HG02970 (cell line): ENCODE data around the gene NCS1.

Source experiments
- ATAC-seq: cut with Tn5 transposase; IDR thresholded peaks from one replicate; pipeline ENCODE4 v1.9.1; 2021; ENCODE audit warnings: mild to moderate bottlenecking, moderate library complexity, moderate number of reproducible peaks; ENCODE audit not compliant: unreplicated experiment, low FRiP score

The NCS1 gene

GRCh38 chr9:130145658-130146057, 26.5 kb upstream of the NCS1 start:
- no peak for ATAC-seq

- ATAC-seq: no peak
Measured at GRCh38 chr9:130147198-130147597, 25.0 kb upstream of the NCS1 start.

- no peak for ATAC-seq
Measured at GRCh38 chr9:130147910-130148309, 24.3 kb upstream of the NCS1 start.

- no peak for ATAC-seq
Measured at GRCh38 chr9:130149031-130149430, 23.2 kb upstream of the NCS1 start.

- no peak for ATAC-seq
Measured at GRCh38 chr9:130149654-130150286, 22.4 kb upstream of the NCS1 start.

- ATAC-seq: no peak
Measured at GRCh38 chr9:130150779-130151382, 21.3 kb upstream of the NCS1 start.

GRCh38 chr9:130154816-130155215, 17.4 kb upstream of the NCS1 start:
- ATAC-seq: no peak

- ATAC-seq: no peak
Measured at GRCh38 chr9:130155647-130156046, 16.6 kb upstream of the NCS1 start.

- ATAC-seq: no peak
Measured at GRCh38 chr9:130156672-130157071, 15.5 kb upstream of the NCS1 start.

- ATAC-seq: no peak
Measured at GRCh38 chr9:130157079-130157478, 15.1 kb upstream of the NCS1 start.

- no peak for ATAC-seq
Measured at GRCh38 chr9:130158001-130158400, 14.2 kb upstream of the NCS1 start.

- ATAC-seq: no peak
Measured at GRCh38 chr9:130159057-130159456, 13.1 kb upstream of the NCS1 start.

- ATAC-seq: no peak
Measured at GRCh38 chr9:130159915-130160670, 12.1 kb upstream of the NCS1 start.

- no peak for ATAC-seq
Measured at GRCh38 chr9:130160862-130161470, 11.2 kb upstream of the NCS1 start.

- no peak for ATAC-seq
Measured at GRCh38 chr9:130165579-130165978, 6.6 kb upstream of the NCS1 start.

GRCh38 chr9:130166399-130166798, 5.8 kb upstream of the NCS1 start:
- ATAC-seq: no peak

GRCh38 chr9:130167927-130168326, 4.3 kb upstream of the NCS1 start:
- no peak for ATAC-seq

GRCh38 chr9:130171226-130172148, 717 bp upstream of the NCS1 start:
- ATAC-seq: no peak

GRCh38 chr9:130172858-130173665, 858 bp downstream of the NCS1 start:
- ATAC-seq: no peak

GRCh38 chr9:130173666-130173983, 1.4 kb downstream of the NCS1 start:
- ATAC-seq: no peak
